ENCODE results near the gene KASH5. TPM values are rescaled to one million over a fixed set of nuclear protein-coding genes. Genes with fewer than 3 reads are reported as not detected.
"Not testable (repeated sequence)": the region's sequence is repeated elsewhere in the genome, so short reads cannot be mapped to it uniquely, and the experiment has no call there.

KASH5 gene
- total RNA-seq, 1 donor from 2014 or later = not detected

GRCh38 chr19:49441960-49442350 is 53.9 kb downstream of the KASH5 start:
- peaks cover 5% of the 10 kb centered on the region in 3 donors for H3K36me3 ChIP-seq (ENCODE audit: control insufficient read depth in 3 of 3, insufficient read depth in 3 of 3, low read length in 3 of 3)
- no peaks in the 10 kb centered on the region for H3K9me3 ChIP-seq (ENCODE audit: control insufficient read depth in 3 of 3, low read length in 3 of 3)
- H3K27me3 ChIP-seq (ENCODE audit: control insufficient read depth in 3 of 3, insufficient read depth in 3 of 3, low read length in 3 of 3) = peaks cover 48 to 49% (median 48%) of the 10 kb centered on the region in 3 donors
- H3K4me1 ChIP-seq (ENCODE audit: control insufficient read depth in 3 of 3, insufficient read depth in 3 of 3, low read length in 3 of 3) = peaks cover 4 to 16% (median 8%) of the 10 kb centered on the region in 3 donors
- peak overlapping the region; percentile 55 for H3K27ac ChIP-seq (ENCODE audit: low read depth, low read length)
- peak overlapping the region in 1 of 3 donors; percentile 55 for H3K4me3 ChIP-seq (ENCODE audit: low read length in 3 of 3)
- peak overlapping the region in 1 of 3 donors; percentile 40 for H3K9ac ChIP-seq (ENCODE audit: low read depth in 1 of 3, low read length in 3 of 3)

GRCh38 chr19:49442354-49442753 is 54.3 kb downstream of the KASH5 start:
- H3K36me3 ChIP-seq (ENCODE audit: control insufficient read depth in 3 of 3, insufficient read depth in 3 of 3, low read length in 3 of 3) = peaks cover 6 to 8% (median 8%) of the 10 kb centered on the region in 3 donors
- no peaks in the 10 kb centered on the region for H3K9me3 ChIP-seq (ENCODE audit: control insufficient read depth in 3 of 3, low read length in 3 of 3)
- peaks cover 45 to 47% (median 46%) of the 10 kb centered on the region in 3 donors for H3K27me3 ChIP-seq (ENCODE audit: control insufficient read depth in 3 of 3, insufficient read depth in 3 of 3, low read length in 3 of 3)
- peak overlapping the region; percentile 55 for H3K27ac ChIP-seq (ENCODE audit: low read depth, low read length)
- H3K4me1 ChIP-seq (ENCODE audit: control insufficient read depth in 3 of 3, insufficient read depth in 3 of 3, low read length in 3 of 3) = peaks cover 4 to 16% (median 8%) of the 10 kb centered on the region in 3 donors
- H3K9ac ChIP-seq (ENCODE audit: low read depth in 1 of 3, low read length in 3 of 3) = peak overlapping the region in 1 of 3 donors; percentile 40
- peak overlapping the region in 1 of 3 donors; percentile 55 for H3K4me3 ChIP-seq (ENCODE audit: low read length in 3 of 3)

DNA sequence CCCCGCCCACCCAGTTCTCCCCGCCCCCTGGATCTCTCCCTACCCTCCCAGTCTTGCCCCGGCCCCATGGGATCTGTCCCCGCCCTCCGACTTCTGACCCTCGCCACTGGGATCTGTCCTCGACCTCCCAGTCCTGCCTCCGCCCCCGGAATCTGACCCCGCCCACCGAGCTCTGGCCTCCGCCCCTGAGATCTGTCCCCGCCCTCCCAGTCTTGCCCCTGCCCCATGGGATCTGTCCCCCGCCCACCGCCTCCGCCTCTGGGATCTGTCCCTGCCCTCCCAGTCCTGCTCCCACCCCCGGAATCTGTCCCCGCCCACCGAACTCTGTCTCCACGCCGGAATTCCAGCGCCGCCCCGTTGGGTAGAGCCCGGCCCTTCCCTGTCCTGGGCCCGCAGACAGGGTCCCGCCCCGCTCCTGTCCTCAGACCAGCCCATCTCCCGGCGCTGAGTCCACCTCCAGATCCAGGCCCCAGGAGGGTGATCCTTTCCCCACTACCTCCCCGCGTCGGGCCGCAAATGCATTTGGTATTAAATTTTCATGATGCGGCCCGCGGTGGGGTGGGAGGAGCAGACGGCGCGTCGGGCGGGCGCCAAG is 54.8 kb downstream of the KASH5 start:
- peak overlapping the region; percentile 69 for H3K27ac ChIP-seq (ENCODE audit: low read depth, low read length)
- H3K9ac ChIP-seq (ENCODE audit: low read depth in 1 of 3, low read length in 3 of 3) = peak overlapping the region in 2 of 3 donors; percentile 38 to 70
- peak overlapping the region; percentile 61 to 77 (median 70) for H3K4me3 ChIP-seq (ENCODE audit: low read length in 3 of 3)
- peaks cover 6 to 11% (median 8%) of the 10 kb centered on the region in 3 donors for H3K36me3 ChIP-seq (ENCODE audit: control insufficient read depth in 3 of 3, insufficient read depth in 3 of 3, low read length in 3 of 3)
- peaks cover 4 to 16% (median 11%) of the 10 kb centered on the region in 3 donors for H3K4me1 ChIP-seq (ENCODE audit: control insufficient read depth in 3 of 3, insufficient read depth in 3 of 3, low read length in 3 of 3)
- H3K27me3 ChIP-seq (ENCODE audit: control insufficient read depth in 3 of 3, insufficient read depth in 3 of 3, low read length in 3 of 3) = peaks cover 40 to 42% (median 41%) of the 10 kb centered on the region in 3 donors
- no peaks in the 10 kb centered on the region for H3K9me3 ChIP-seq (ENCODE audit: control insufficient read depth in 3 of 3, low read length in 3 of 3)

GRCh38 chr19:49443366-49444099 is 55.5 kb downstream of the KASH5 start:
- no peaks in the 10 kb centered on the region for H3K9me3 ChIP-seq (ENCODE audit: control insufficient read depth in 3 of 3, low read length in 3 of 3)
- H3K9ac ChIP-seq (ENCODE audit: low read depth in 1 of 3, low read length in 3 of 3) = peak overlapping the region; percentile 38 to 70 (median 51)
- peaks cover 6 to 17% (median 13%) of the 10 kb centered on the region in 3 donors for H3K36me3 ChIP-seq (ENCODE audit: control insufficient read depth in 3 of 3, insufficient read depth in 3 of 3, low read length in 3 of 3)
- peak overlapping the region; percentile 69 for H3K27ac ChIP-seq (ENCODE audit: low read depth, low read length)
- peak overlapping the region; percentile 61 to 77 (median 70) for H3K4me3 ChIP-seq (ENCODE audit: low read length in 3 of 3)
- H3K4me1 ChIP-seq (ENCODE audit: control insufficient read depth in 3 of 3, insufficient read depth in 3 of 3, low read length in 3 of 3) = peaks cover 4 to 16% (median 11%) of the 10 kb centered on the region in 3 donors
- H3K27me3 ChIP-seq (ENCODE audit: control insufficient read depth in 3 of 3, insufficient read depth in 3 of 3, low read length in 3 of 3) = peaks cover 33 to 35% (median 34%) of the 10 kb centered on the region in 3 donors

DNA sequence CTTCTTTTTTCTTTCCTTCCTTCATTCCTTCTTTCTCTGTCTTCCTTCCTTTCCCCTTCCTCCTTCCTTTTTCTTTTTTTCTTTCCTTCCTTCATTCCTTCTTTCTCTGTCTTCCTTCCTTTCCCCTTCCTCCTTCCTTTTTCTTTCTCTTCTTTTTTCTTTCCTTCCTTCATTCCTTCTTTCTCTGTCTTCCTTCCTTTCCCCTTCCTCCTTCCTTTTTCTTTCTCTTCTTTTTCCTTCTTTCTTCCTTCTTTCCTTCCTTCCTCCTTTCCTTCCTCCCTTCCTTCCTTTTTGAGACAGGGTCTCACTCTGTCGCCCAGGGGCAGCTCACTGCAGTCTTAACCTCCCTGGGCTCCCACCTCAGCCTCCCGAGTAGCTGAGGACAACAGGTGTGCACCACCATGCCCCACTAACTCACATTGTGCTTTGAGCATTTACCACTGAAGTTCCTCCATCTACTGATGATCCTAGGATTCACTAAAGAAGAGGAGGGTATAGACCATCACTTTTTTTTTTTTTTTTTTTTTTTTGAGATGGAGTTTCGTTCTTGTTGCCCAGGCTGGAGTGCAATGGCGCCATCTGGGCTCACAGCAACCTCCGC is 56.2 kb downstream of the KASH5 start:
- Histone ChIP-seq H3K27me3 (ENCODE audit: control insufficient read depth in 3 of 3, insufficient read depth in 3 of 3, low read length in 3 of 3) (peaks cover 27 to 28% (median 28%) of the 10 kb centered on the region in 3 donors), H3K4me1 (ENCODE audit: control insufficient read depth in 3 of 3, insufficient read depth in 3 of 3, low read length in 3 of 3) (peaks cover 6 to 18% (median 13%) of the 10 kb centered on the region in 3 donors), H3K36me3 (ENCODE audit: control insufficient read depth in 3 of 3, insufficient read depth in 3 of 3, low read length in 3 of 3) (peaks cover 8 to 19% (median 18%) of the 10 kb centered on the region in 3 donors)
- H3K27ac ChIP-seq (ENCODE audit: low read depth, low read length); H3K9me3 ChIP-seq (ENCODE audit: control insufficient read depth in 3 of 3, low read length in 3 of 3); H3K4me3 ChIP-seq (ENCODE audit: low read length in 3 of 3); H3K9ac ChIP-seq (ENCODE audit: low read depth in 1 of 3, low read length in 3 of 3): not testable (repeated sequence)

- Histone ChIP-seq H3K4me1 (ENCODE audit: control insufficient read depth in 3 of 3, insufficient read depth in 3 of 3, low read length in 3 of 3) (peaks cover 15 to 25% (median 15%) of the 10 kb centered on the region in 3 donors), H3K4me3 (ENCODE audit: low read length in 3 of 3) (no peak overlapping the region), H3K9ac (ENCODE audit: low read depth in 1 of 3, low read length in 3 of 3) (no peak overlapping the region), H3K27ac (ENCODE audit: low read depth, low read length) (no peak overlapping the region), H3K36me3 (ENCODE audit: control insufficient read depth in 3 of 3, insufficient read depth in 3 of 3, low read length in 3 of 3) (peaks cover 11 to 20% (median 19%) of the 10 kb centered on the region in 3 donors), H3K9me3 (ENCODE audit: control insufficient read depth in 3 of 3, low read length in 3 of 3) (no peaks in the 10 kb centered on the region), H3K27me3 (ENCODE audit: control insufficient read depth in 3 of 3, insufficient read depth in 3 of 3, low read length in 3 of 3) (peaks cover 10 to 12% (median 11%) of the 10 kb centered on the region in 3 donors)
These were observed 57.9 kb downstream of the KASH5 start for GRCh38 chr19:49445997-49446396.

GRCh38 chr19:49447485-49448431 is 59.7 kb downstream of the KASH5 start:
- H3K9ac ChIP-seq (ENCODE audit: low read depth in 1 of 3, low read length in 3 of 3) = no peak overlapping the region
- H3K36me3 ChIP-seq (ENCODE audit: control insufficient read depth in 3 of 3, insufficient read depth in 3 of 3, low read length in 3 of 3) = peaks cover 11 to 20% (median 19%) of the 10 kb centered on the region in 3 donors
- H3K4me1 ChIP-seq (ENCODE audit: control insufficient read depth in 3 of 3, insufficient read depth in 3 of 3, low read length in 3 of 3) = peaks cover 12 to 24% (median 17%) of the 10 kb centered on the region in 3 donors
- H3K9me3 ChIP-seq (ENCODE audit: control insufficient read depth in 3 of 3, low read length in 3 of 3) = no peaks in the 10 kb centered on the region
- H3K27me3 ChIP-seq (ENCODE audit: control insufficient read depth in 3 of 3, insufficient read depth in 3 of 3, low read length in 3 of 3) = no peaks in the 10 kb centered on the region
- no peak overlapping the region for H3K4me3 ChIP-seq (ENCODE audit: low read length in 3 of 3)
- H3K27ac ChIP-seq (ENCODE audit: low read depth, low read length) = no peak overlapping the region

DNA sequence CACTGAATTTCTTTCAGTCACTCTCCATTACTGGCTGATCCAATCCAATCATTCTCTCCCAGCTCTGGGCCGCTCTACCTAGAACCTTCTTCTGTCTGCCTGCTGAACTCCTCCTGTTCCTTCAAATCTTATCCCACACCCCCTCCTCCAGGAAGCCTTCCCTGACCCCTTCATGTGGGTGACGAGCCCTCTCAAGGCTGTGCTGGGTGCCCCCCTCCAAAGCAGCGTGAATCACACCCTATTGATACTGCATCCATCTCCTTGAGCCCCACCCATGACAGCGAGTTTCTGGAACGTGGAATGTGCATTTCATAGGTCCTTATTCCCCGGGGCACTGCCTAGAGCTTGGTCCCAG is 60.4 kb downstream of the KASH5 start:
- Histone ChIP-seq H3K4me3 (ENCODE audit: low read length in 3 of 3) (no peak overlapping the region), H3K27me3 (ENCODE audit: control insufficient read depth in 3 of 3, insufficient read depth in 3 of 3, low read length in 3 of 3) (no peaks in the 10 kb centered on the region), H3K9ac (ENCODE audit: low read depth in 1 of 3, low read length in 3 of 3) (no peak overlapping the region), H3K36me3 (ENCODE audit: control insufficient read depth in 3 of 3, insufficient read depth in 3 of 3, low read length in 3 of 3) (peaks cover 11 to 20% (median 19%) of the 10 kb centered on the region in 3 donors), H3K4me1 (ENCODE audit: control insufficient read depth in 3 of 3, insufficient read depth in 3 of 3, low read length in 3 of 3) (peaks cover 12 to 20% (median 17%) of the 10 kb centered on the region in 3 donors), H3K9me3 (ENCODE audit: control insufficient read depth in 3 of 3, low read length in 3 of 3) (no peaks in the 10 kb centered on the region), H3K27ac (ENCODE audit: low read depth, low read length) (no peak overlapping the region)

DNA sequence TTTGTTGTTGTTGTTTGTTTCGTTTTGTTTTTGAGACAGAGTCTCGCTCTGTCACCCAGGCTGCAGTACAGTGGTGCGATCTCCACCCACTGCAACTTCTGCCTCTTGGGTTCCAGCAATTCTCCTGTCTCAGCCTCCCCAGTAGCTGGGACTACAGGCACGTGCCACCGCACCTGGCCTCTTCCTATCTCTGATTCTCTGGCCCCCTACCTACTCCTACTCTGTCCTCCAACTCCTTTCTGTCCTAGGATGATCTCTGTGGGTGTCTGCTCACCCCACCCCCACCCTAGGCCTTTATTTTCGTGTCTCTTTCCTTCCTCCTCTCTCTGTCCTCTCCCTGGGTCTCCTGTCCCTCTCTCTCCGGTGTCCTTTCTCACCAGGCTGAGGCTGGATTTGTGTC is 62.4 kb downstream of the KASH5 start:
- Histone ChIP-seq H3K36me3 (ENCODE audit: control insufficient read depth in 3 of 3, insufficient read depth in 3 of 3, low read length in 3 of 3) (peaks cover 11 to 20% (median 19%) of the 10 kb centered on the region in 3 donors), H3K27ac (ENCODE audit: low read depth, low read length) (no peak overlapping the region), H3K4me3 (ENCODE audit: low read length in 3 of 3) (peak overlapping the region in 1 of 3 donors; percentile 6), H3K9me3 (ENCODE audit: control insufficient read depth in 3 of 3, low read length in 3 of 3) (no peaks in the 10 kb centered on the region), H3K27me3 (ENCODE audit: control insufficient read depth in 3 of 3, insufficient read depth in 3 of 3, low read length in 3 of 3) (no peaks in the 10 kb centered on the region), H3K4me1 (ENCODE audit: control insufficient read depth in 3 of 3, insufficient read depth in 3 of 3, low read length in 3 of 3) (peaks cover 20 to 27% (median 26%) of the 10 kb centered on the region in 3 donors), H3K9ac (ENCODE audit: low read depth in 1 of 3, low read length in 3 of 3) (peak overlapping the region in 2 of 3 donors; percentile 33 to 51)
